Measurements from ENCODE around the gene FXR2. TPM values are rescaled to one million over a fixed set of nuclear protein-coding genes. Genes with fewer than 3 reads are reported as not detected.

FXR2 gene
- total RNA-seq, 1 experiment from 2014 or later, result 36.4 TPM

- DNase-seq, result no peak
- peak overlapping the region in 1 of 2 experiments; percentile 98; a peak in 3 of 5 replicates for H3K4me3 Mint-ChIP-seq
- Histone ChIP-seq H3K14ac (ENCODE audit: insufficient read depth, low read length) (no peak overlapping the region), H3K79me2 (ENCODE audit: insufficient read depth, low read length) (peaks cover 21% of the 10 kb centered on the region; the same call in 1 of the 2 replicates), H3K9ac (ENCODE audit: extremely low read depth, insufficient read length, low read length) (no peak overlapping the region), H4K8ac (replicated peaks; ENCODE audit: insufficient read length, low read depth, low read length) (no peak overlapping the region), H2BK12ac (ENCODE audit: insufficient read length, low read depth, low read length) (no peak overlapping the region), H2BK15ac (ENCODE audit: low read depth, low read length) (no peak overlapping the region), H4K20me1 (ENCODE audit: control insufficient read depth, insufficient read depth, insufficient read length) (no peaks in the 10 kb centered on the region), H3K27me3 (ENCODE audit: insufficient read depth, low read length) (no peaks in the 10 kb centered on the region), H3K79me1 (ENCODE audit: insufficient read depth, low read depth, low read length, poor library complexity, severe bottlenecking) (peaks cover 2% of the 10 kb centered on the region), H2BK20ac (ENCODE audit: low read depth, low read length, poor library complexity, severe bottlenecking) (no peak overlapping the region), H4K5ac (ENCODE audit: insufficient read length, low read depth, low read length) (no peak overlapping the region), H2AK5ac (ENCODE audit: insufficient read length, low read length) (no peak overlapping the region), H3K23me2 (ENCODE audit: insufficient read length, low read depth, low read length, poor library complexity, severe bottlenecking) (peaks cover 5% of the 10 kb centered on the region), H3K18ac (ENCODE audit: insufficient read length, low read depth, low read length) (no peak overlapping the region), H4K91ac (ENCODE audit: insufficient read length, low read depth, low read length) (no peak overlapping the region), H3K27ac (ENCODE audit: insufficient read length, low read depth, low read length) (no peak overlapping the region), H3K4me2 (ENCODE audit: insufficient read depth, insufficient read length, low read length) (no peak overlapping the region), H2AFZ (ENCODE audit: low read length) (no peak overlapping the region), H2BK120ac (ENCODE audit: low read depth, low read length, poor library complexity, severe bottlenecking) (no peak overlapping the region), H3K56ac (ENCODE audit: insufficient read length, low read depth, low read length) (no peak overlapping the region), H3K4me1 (ENCODE audit: insufficient read depth, low read length) (0 out of 2 replicates have a peak, but pooled peaks cover 4% of the 10 kb centered on the region), H3K23ac (ENCODE audit: insufficient read length, low read depth, low read length) (no peak overlapping the region), H3K4ac (ENCODE audit: low read depth, low read length) (no peak overlapping the region), H2BK5ac (ENCODE audit: insufficient read length, low read length) (no peak overlapping the region), H3T11ph (ENCODE audit: low read length) (no peak overlapping the region), H3K9me3 (ENCODE audit: control insufficient read depth, low read depth, low read length) (no peaks in the 10 kb centered on the region)
- H3K4me1 Mint-ChIP-seq, result peaks cover 52% of the 10 kb centered on the region in 2 experiments
- TF ChIP-seq CTCF (conservative IDR thresholded peaks at IDR 0.05), result no peak
- H3K36me3 Mint-ChIP-seq (ENCODE audit: insufficient read depth in 1 of 3, low read depth in 3 of 3), result peaks cover 52 to 83% (median 63%) of the 10 kb centered on the region in 3 experiments
- H3K9me3 Mint-ChIP-seq, result peaks cover 3 to 7% of the 10 kb centered on the region in 2 experiments; a peak in 3 of 5 replicates
- WGBS (ENCODE audit: extremely low coverage, insufficient read length, low lambda C conversion rate), result no CpG with 5 or more reads among the region's 14 CpGs
- H3K27me3 Mint-ChIP-seq (ENCODE audit: low read depth), result peaks cover 10% of the 10 kb centered on the region
- H3K27ac Mint-ChIP-seq, result peak overlapping the region; percentile 37 to 96 (median 79); a peak in 5 of 7 replicates
Observed at GRCh38 chr17:7576432-7576937, 38.2 kb downstream of the FXR2 start.

All from H9 (cell line).